ENCODE data around the gene EIF2B1.

EIF2B1 gene

DNA sequence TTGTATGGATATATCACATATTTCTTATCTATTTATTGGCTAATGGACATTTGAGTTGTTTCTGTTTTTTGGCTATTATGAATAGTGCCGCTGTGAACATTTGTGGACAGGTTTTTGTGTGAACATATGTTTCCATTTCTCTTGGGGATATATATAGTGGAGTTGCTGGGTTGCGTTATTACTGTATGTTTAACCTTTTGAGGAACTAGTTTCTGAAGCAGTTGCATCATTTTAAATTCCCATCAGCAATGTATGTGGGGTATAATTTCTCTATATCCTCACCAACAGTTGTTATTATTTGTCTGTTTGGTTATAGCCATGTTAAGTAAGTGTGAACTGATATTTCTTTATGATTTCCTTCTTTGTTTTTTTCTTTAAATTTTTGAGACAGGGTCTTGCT is 48.1 kb upstream of the EIF2B1 start:
- ChIA-PET POLR2A (no interaction called here), CTCF (no interaction called here)
- no peaks in the 10 kb centered on the region for H3K4me1 ChIP-seq (ENCODE audit: control insufficient read depth, insufficient read depth, low read length)
- peaks cover 21 to 45% of the 10 kb centered on the region in 2 experiments; a peak in 2 of 3 replicates for H3K36me3 ChIP-seq (ENCODE audit: control insufficient read depth in 2 of 2, insufficient read depth in 1 of 2, low read length in 2 of 2)
- H3K27ac ChIP-seq (ENCODE audit: extremely low read depth, low read depth, low read length): no peak overlapping the region
- no peak overlapping the region for H3K4me3 ChIP-seq (ENCODE audit: low read depth, low read length)
- TF ChIP-seq SP3 (tag by site-specific recombination; IDR thresholded peaks at IDR 0.05): no peak
- TF ChIP-seq, protein P1, sequence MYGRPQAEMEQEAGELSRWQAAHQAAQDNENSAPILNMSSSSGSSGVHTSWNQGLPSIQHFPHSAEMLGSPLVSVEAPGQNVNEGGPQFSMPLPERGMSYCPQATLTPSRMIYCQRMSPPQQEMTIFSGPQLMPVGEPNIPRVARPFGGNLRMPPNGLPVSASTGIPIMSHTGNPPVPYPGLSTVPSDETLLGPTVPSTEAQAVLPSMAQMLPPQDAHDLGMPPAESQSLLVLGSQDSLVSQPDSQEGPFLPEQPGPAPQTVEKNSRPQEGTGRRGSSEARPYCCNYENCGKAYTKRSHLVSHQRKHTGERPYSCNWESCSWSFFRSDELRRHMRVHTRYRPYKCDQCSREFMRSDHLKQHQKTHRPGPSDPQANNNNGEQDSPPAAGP (tag by site-specific recombination; IDR thresholded peaks at IDR 0.05): no peak
- TF ChIP-seq ZBTB48 (tag by site-specific recombination; IDR thresholded peaks at IDR 0.05): no peak
- no peaks in the 10 kb centered on the region for H3K9me3 ChIP-seq (ENCODE audit: control insufficient read depth, insufficient read depth, low read depth, low read length)

DNA sequence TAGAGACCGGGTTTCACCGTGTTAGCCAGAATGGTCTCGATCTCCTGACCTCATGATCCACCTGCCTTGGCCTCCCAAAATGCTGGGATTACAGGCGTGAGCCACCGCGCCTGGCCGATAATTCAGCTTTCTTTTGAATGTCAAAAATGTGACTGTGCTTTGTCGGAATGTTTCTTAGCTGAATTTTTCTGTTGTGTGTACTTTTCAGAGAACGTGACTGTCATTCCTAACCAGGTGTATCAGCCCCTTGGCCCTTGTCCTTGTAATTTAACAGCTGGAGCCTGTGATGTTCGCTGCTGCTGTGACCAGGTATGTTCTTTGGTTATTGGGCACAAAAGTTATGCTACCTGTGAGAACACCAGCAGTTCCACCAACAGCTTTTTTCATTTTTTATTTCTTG is 45.5 kb upstream of the EIF2B1 start:
- Histone ChIP-seq H3K36me3 (ENCODE audit: control insufficient read depth in 2 of 2, insufficient read depth in 1 of 2, low read length in 2 of 2) (peaks cover 26 to 55% of the 10 kb centered on the region in 2 experiments; a peak in 2 of 3 replicates), H3K4me1 (ENCODE audit: control insufficient read depth, insufficient read depth, low read length) (no peaks in the 10 kb centered on the region), H3K27ac (ENCODE audit: extremely low read depth, low read depth, low read length) (no peak overlapping the region), H3K9me3 (ENCODE audit: control insufficient read depth, insufficient read depth, low read depth, low read length) (no peaks in the 10 kb centered on the region), H3K4me3 (ENCODE audit: low read depth, low read length) (no peak overlapping the region)
- ChIA-PET POLR2A (interaction anchor here (0.6 kb wide), 1 partner anchor 20 kb away, joined by 3 read pairs; no protein-coding TSS in a partner anchor), CTCF (no interaction called here)
- TF ChIP-seq ZNF341 (tag by site-specific recombination; IDR thresholded peaks at IDR 0.05; ENCODE audit: low read depth) (no peak), EGR2 (tag by site-specific recombination; IDR thresholded peaks at IDR 0.05; ENCODE audit: low read depth) (no peak), ZNF266 (tag by site-specific recombination; IDR thresholded peaks at IDR 0.05; ENCODE audit: low read depth) (no peak), GLIS1 (tag by site-specific recombination; IDR thresholded peaks at IDR 0.05) (no peak), SETDB1 (IDR thresholded peaks at IDR 0.05; ENCODE audit: insufficient read length, low read length) (no peak)
- TF ChIP-seq, protein P2, sequence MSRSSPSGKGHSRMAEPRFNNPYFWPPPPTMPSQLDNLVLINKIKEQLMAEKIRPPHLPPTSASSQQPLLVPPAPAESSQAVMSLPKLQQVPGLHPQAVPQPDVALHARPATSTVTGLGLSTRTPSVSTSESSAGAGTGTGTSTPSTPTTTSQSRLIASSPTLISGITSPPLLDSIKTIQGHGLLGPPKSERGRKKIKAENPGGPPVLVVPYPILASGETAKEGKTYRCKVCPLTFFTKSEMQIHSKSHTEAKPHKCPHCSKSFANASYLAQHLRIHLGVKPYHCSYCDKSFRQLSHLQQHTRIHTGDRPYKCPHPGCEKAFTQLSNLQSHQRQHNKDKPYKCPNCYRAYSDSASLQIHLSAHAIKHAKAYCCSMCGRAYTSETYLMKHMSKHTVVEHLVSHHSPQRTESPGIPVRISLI (tag by site-specific recombination; IDR thresholded peaks at IDR 0.05): no peak
- TF ChIP-seq, protein P3, sequence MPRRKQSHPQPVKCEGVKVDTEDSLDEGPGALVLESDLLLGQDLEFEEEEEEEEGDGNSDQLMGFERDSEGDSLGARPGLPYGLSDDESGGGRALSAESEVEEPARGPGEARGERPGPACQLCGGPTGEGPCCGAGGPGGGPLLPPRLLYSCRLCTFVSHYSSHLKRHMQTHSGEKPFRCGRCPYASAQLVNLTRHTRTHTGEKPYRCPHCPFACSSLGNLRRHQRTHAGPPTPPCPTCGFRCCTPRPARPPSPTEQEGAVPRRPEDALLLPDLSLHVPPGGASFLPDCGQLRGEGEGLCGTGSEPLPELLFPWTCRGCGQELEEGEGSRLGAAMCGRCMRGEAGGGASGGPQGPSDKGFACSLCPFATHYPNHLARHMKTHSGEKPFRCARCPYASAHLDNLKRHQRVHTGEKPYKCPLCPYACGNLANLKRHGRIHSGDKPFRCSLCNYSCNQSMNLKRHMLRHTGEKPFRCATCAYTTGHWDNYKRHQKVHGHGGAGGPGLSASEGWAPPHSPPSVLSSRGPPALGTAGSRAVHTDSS (tag by site-specific recombination; IDR thresholded peaks at IDR 0.05): no peak

DNA sequence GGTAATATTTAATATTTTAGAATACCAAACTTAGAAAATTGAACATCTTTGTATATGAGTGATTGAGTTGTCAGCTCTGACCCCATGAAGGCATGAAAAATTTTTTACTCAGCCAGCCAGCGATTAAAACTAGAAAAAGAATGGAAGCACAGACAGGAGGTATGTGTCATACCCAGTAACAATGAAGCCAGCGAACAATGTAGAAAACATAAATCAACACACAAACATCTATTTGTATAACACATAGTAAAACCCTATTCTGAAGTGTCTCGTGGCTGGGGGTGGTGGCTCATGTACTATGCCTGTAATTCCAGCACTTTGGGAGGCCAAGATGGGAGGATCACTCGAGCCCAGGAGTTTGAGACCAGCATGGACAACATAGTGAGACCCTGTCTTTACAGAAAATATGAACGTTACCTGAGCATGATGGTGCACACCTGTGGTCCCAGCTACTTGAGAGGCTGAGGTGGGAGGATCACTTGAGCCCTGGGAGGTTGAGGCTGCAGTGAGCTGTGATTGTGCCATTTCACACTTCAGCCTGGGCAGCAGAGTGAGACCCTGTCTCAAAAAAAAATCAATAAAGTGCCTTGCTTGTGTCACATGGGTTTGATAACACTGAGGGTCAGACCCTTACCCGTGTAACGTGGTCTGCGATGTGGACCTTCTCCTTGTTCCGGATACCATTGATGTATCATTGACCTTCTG is 43.3 kb upstream of the EIF2B1 start:
- no peaks in the 10 kb centered on the region for H3K9me3 ChIP-seq (ENCODE audit: control insufficient read depth, insufficient read depth, low read depth, low read length)
- ChIA-PET POLR2A (interaction anchor here (0.6 to 1.3 kb wide), 2 partner anchors 35 to 71 kb away, joined by 3 to 5 read pairs; partner anchors contain the start of gene ATP6V0A2), CTCF (no interaction called here)
- H3K36me3 ChIP-seq (ENCODE audit: control insufficient read depth in 2 of 2, insufficient read depth in 1 of 2, low read length in 2 of 2): peaks cover 30 to 55% of the 10 kb centered on the region in 2 experiments; a peak in 2 of 3 replicates
- H3K4me1 ChIP-seq (ENCODE audit: control insufficient read depth, insufficient read depth, low read length): no peaks in the 10 kb centered on the region
- no peak overlapping the region for H3K4me3 ChIP-seq (ENCODE audit: low read depth, low read length)
- H3K27ac ChIP-seq (ENCODE audit: extremely low read depth, low read depth, low read length): no peak overlapping the region
- TF ChIP-seq ZEB2 (tag by site-specific recombination; IDR thresholded peaks at IDR 0.05) (no peak), ZSCAN30 (tag by site-specific recombination; IDR thresholded peaks at IDR 0.05) (no peak), ZNF121 (tag by site-specific recombination; IDR thresholded peaks at IDR 0.05) (peak; percentile 75)

DNA sequence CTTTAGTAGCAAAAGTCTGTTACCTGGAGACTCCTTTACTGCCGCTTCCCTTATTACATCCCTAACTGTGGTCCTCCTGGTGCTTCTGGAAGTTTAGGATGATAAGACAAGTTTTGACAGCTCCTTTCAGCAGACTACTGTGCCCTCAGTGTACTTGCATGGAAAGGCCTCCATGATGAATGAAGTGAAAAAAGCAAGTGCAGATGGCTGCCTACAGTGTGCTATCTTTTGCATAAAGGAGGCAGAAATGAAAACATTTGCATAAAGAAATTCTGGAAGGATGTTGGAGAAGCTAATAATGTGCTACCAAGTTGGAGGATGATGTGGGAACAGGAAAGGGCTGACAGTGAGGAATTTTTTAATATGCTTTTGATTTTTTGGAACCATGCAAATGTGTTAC is 42.0 kb upstream of the EIF2B1 start:
- Histone ChIP-seq H3K4me1 (ENCODE audit: control insufficient read depth, insufficient read depth, low read length) (no peaks in the 10 kb centered on the region), H3K27ac (ENCODE audit: extremely low read depth, low read depth, low read length) (no peak overlapping the region), H3K9me3 (ENCODE audit: control insufficient read depth, insufficient read depth, low read depth, low read length) (no peaks in the 10 kb centered on the region), H3K4me3 (ENCODE audit: low read depth, low read length) (no peak overlapping the region), H3K36me3 (ENCODE audit: control insufficient read depth in 2 of 2, insufficient read depth in 1 of 2, low read length in 2 of 2) (peaks cover 22 to 46% of the 10 kb centered on the region in 2 experiments; a peak in 2 of 3 replicates)
- POLR2A ChIA-PET: no interaction called here
- CTCF ChIA-PET: no interaction called here
- TF ChIP-seq KLF10 (tag by site-specific recombination; IDR thresholded peaks at IDR 0.05) (no peak), ZNF2 (tag by site-specific recombination; IDR thresholded peaks at IDR 0.05) (no peak), YY1 (tag by site-specific recombination; IDR thresholded peaks at IDR 0.05) (no peak), ZBTB7A (tag by site-specific recombination; IDR thresholded peaks at IDR 0.05; ENCODE audit: low read depth) (no peak), ZNF114 (tag by site-specific recombination; IDR thresholded peaks at IDR 0.05) (no peak), HOXA7 (CRISPR knock-in tag; IDR thresholded peaks at IDR 0.05; ENCODE audit: borderline replicate concordance) (no peak), ZNF561 (tag by site-specific recombination; IDR thresholded peaks at IDR 0.05; ENCODE audit: borderline replicate concordance) (no peak), ZNF157 (tag by site-specific recombination; IDR thresholded peaks at IDR 0.05) (no peak), HOXD13 (CRISPR knock-in tag; IDR thresholded peaks at IDR 0.05; ENCODE audit: borderline replicate concordance) (no peak), OSR2 (tag by site-specific recombination; IDR thresholded peaks at IDR 0.05) (no peak), ZNF768 (tag by site-specific recombination; IDR thresholded peaks at IDR 0.05) (no peak)
